HG03095 (cell line): Measurements from ENCODE around the gene ONECUT2.
"Not testable (repeated sequence)": the region's sequence is repeated elsewhere in the genome, so short reads cannot be mapped to it uniquely, and the experiment has no call there.

Source experiments
- ATAC-seq: cut with Tn5 transposase; IDR thresholded peaks from one replicate; pipeline ENCODE4 v1.9.1; 2021; ENCODE audit warnings: moderate library complexity; ENCODE audit not compliant: unreplicated experiment

The ONECUT2 gene

GRCh38 chr18:57445488-57446319, 10.5 kb downstream of the ONECUT2 start:
- no peak for ATAC-seq

DNA sequence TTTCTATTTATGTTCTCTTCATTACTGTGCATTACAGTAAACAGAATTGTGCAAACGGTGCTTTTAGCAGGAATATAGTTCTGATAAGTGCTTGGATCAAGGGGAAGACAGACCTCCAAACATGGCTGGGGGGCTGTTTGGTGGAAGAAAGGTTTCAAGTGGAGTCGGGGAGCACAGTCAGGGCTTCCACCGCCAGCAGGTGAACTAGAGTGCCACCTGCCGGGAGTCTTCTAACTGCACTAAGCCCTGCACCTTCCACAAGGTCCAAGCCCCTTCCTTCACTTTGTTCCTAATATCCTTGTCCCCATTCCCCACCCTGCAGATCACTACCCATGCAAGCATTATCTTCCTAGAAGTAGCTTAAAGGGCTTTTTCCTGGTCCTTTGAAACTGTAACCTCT, 11.1 kb downstream of the ONECUT2 start:
- ATAC-seq: no peak

DNA sequence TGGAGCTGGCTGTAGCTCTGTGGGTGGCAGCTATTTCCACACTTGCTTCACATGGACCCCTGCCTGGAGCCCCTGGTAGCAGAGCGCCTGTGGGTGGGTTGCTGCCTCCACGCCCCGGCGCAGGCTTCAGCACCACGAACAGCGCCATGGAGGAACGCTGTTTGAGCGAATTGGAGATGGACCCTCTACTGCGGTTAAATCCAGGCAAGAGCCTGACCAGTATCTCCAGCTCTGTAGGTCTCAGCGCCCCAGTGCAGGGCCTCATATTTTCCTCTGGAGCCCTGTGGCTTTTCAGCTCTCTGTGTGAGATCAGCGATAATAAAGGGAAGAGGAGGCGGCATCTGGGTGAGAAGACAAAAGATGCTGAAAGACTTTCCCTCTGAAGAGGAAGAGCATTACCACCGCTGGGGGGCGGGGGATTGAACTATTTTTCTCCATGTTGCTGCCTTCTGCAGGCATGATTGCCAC, 12.0 kb downstream of the ONECUT2 start:
- ATAC-seq: no peak

- ATAC-seq: no peak
Observed at GRCh38 chr18:57455576-57456129, 20.5 kb downstream of the ONECUT2 start.

DNA sequence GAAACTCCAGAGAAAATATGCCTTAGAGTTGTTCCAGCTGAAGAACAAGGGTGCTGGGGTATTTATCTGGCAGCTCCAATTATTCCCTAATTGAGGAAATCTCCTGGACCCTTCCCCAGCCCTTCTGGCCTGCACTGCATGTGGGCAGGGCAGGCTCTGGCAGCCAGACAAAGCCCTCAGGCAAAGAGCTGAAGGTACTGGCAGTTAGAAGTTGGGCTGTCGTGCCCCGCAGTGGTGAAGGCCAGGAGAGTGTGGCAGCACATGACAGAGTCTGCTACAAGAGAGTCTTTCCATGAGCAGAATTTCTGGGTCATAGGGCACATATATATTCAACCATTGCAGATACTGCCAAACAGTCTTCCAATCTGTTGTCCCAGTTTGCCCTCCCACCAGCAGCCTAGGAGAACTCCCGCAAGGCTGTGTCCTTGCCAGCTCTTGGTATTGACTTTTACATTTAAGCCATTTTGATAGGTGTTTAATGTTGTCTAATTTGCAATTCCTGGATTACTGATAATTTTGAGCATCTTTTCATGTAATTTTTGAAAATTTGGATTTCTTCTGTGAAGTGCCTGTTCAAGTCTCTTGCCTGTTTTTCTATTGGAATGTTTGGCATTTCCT, 26.6 kb downstream of the ONECUT2 start:
- ATAC-seq: no peak

DNA sequence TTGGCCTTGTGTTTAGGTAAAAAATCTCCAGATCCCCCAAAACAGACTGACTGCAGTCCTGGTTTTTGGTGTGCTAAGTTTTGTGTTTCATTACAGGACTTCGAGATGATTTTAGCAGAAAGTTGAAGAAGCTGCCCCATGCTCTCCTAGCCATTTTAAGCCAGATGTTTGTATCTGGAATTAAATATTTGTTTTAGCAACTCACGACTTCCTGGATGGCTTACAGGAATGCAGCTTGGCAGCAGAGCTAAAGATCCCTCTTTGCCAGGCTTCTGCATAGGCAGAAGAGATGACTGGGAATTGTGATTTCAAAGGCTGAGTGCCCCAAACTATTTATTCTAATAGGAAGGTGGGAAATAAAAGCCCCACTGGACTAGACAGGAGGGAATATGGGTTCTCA, 31.1 kb downstream of the ONECUT2 start:
- ATAC-seq: no peak

- ATAC-seq: no peak
Observed at GRCh38 chr18:57466745-57467409, 31.7 kb downstream of the ONECUT2 start.

DNA sequence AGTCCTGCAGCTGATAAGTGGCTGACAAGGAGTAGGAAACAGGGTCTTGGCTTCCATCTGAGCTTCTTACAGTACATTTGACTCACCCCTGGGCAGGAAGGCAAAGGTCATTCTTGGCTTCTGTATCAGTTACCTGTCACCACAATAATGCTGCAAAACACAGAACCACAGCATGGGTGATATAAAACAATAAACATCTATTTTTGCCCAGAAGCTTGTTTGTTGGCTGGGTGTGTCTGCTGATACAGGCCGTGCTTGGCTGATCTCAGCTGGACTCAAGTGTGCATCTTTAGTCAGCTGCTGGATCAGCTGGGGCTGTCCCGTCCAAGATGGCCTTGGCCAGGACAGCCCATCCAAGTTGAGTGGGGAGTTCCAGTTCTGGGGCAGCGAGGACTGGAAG, 34.7 kb downstream of the ONECUT2 start:
- no peak for ATAC-seq

DNA sequence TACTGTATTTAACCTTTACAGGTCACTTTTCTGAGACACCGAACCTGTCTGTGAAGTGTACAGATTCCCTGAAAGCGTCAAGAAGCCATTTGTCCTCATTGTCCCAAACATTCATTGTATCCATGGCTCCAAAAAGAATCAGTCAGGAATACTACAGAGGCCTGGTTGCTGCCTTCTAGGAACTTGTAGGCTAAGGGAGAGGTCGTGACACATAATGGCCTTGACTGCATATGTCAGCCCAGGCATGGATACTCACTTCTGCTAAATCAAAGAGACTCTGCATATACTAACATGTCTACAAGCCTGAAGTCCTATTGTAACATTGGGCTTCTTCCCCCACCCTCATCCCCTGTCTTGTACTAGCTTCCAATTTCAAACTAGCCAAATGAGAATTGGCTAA, 40.2 kb downstream of the ONECUT2 start:
- ATAC-seq: no peak

DNA sequence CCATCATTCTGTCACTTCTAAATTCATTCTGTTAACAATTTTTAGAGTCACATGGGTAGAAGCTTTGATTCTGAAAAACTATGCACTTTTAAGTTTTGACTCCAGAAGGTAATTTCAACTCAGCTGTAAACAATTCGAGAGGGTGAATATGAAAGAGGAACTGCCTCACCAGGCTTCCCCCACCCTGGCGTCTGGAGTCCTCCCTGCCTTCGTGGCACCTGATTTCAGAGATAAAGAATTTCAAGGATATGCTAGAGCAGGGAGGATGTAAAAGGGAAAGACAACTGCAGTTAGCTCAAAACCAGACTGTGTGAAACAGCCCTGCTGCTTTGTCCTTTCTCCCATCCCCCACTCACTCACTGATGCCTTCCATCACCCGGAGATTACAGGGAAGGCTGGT, 40.7 kb downstream of the ONECUT2 start:
- ATAC-seq: no peak

DNA sequence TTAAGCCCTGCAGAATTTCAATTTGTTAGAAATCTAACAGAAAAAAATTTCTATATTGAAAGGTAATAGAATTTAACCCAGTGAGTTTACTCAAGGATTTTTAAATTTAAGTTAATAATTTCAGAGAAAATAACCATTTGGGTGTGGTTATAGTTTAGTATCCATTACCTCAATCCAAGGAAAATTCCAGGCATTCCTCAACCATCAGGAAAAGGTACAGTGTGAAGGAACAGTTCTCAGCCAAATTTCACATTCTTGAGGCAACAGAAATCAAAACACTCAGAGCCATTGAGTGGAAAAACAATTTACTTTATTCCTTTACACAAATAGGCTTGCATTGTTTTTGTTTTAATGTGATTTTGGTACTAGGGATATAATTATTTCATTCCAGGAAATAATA, 45.6 kb downstream of the ONECUT2 start:
- no peak for ATAC-seq

- ATAC-seq: no peak
Observed at GRCh38 chr18:57497372-57498294, 62.5 kb downstream of the ONECUT2 start.

DNA sequence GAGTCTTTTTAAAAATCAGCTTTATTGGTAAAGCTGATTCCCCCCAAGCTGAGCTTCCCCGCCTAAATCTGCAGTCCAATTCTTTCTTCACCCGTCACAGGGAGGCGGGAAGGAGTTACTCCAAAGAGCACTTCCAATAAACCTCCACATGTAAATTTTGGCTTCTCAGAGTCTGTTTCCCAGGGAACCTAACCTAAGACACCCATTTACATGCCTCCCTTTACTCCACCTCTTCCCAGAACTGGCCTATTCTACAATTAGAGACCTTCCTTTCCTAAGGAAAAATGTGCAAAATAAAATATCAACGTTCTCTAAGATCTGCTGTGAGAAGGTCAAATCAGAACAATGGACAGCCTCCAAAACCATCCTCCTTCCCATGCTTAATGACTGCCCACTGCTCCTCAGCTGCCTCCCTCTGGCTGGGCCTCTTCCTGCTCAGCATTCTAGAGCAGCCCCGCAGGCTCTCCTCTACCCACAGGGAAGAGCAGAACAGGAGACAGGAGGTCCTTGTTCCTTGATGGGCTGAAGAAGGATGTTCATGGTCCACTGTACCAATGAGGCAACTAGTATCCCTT, 63.6 kb downstream of the ONECUT2 start:
- no peak for ATAC-seq

- no peak for ATAC-seq
Observed at GRCh38 chr18:57502624-57503023, 67.5 kb downstream of the ONECUT2 start.

DNA sequence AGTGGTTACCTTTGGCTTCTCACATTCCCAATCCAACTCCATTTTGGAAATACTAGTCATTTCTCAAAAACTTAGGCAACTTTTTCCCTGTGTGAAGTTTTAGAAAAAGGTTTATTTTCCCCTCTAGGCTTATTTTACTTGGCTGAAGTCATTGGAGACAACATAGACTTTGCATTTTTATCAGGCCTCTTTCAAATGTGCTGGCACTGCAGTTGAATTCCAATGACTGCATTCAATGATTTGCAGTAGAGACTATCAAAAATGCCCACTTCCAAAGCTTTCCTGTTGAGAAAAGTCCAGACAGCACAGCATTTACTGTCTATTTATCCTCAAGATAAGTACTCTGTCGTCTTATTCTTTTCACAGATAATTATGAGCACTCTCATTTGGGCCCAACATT, 70.1 kb downstream of the ONECUT2 start:
- no peak for ATAC-seq

GRCh38 chr18:57516056-57516455, 80.9 kb downstream of the ONECUT2 start:
- ATAC-seq: no peak

- ATAC-seq: no peak
Observed at GRCh38 chr18:57518533-57518932, 83.4 kb downstream of the ONECUT2 start.

- ATAC-seq: no peak
Observed at GRCh38 chr18:57519668-57520424, 84.7 kb downstream of the ONECUT2 start.

GRCh38 chr18:57522348-57522747, 87.2 kb downstream of the ONECUT2 start:
- ATAC-seq: not testable (repeated sequence)
